IMR-90 (cell line): ENCODE measurements around the gene CAMK2B. TPM values are rescaled to one million over a fixed set of nuclear protein-coding genes. Genes with fewer than 3 reads are reported as not detected.
A peak's percentile ranks its signal among the peaks of the same experiment; 100 is the strongest.

ENCODE experiments used
- ATAC-seq: fragments of 200-7000 bp; cut with Tn5 transposase; 2 replicates; pipeline ENCODE4 v1.9.1; 2020; ENCODE audit warnings: low read depth, mild to moderate bottlenecking, moderate library complexity
- BruUV-seq: library from RNA; stranded (reverse); fragments of 400-500 nt; replicated peaks from 2 replicates; lab custom pipeline; 2021; lab: Mats Ljungman, UMichigan
- CTCF ChIA-PET: fragments of 300-600 bp; formaldehyde crosslinking; extraction: SDS; loops from one replicate; lab custom pipeline; 2021; ENCODE audit warnings: antibody characterized with exemption; lab: Yijun Ruan, JAX
- POLR2A ChIA-PET: fragments of 300-600 bp; sonication (Branson Sonifier 250); formaldehyde crosslinking; loops from one replicate; lab custom pipeline; 2022; ENCODE audit warnings: antibody characterized with exemption; ENCODE audit not compliant: unreplicated experiment; lab: Charles Lee
- DNase-seq: peaks from one replicate; pipeline ENCODE4 v3.0.0; 2013
- H2AFZ ChIP-seq: replicated peaks from 2 replicates; pipeline ENCODE3; 2013; ENCODE audit warnings: low read length, mild to moderate bottlenecking; ENCODE audit not compliant: poor library complexity
- H2AK5ac ChIP-seq: 2 replicates; pipeline ENCODE4 v1.6.1; 2013; ENCODE audit warnings: low read depth, low read length, inconsistent platforms
- H2AK9ac ChIP-seq: replicated peaks from 2 replicates; pipeline ENCODE3; 2013; ENCODE audit warnings: mild to moderate bottlenecking, low read depth, low read length, moderate library complexity; ENCODE audit not compliant: poor library complexity
- H2BK120ac ChIP-seq: 2 replicates; pipeline ENCODE4 v1.6.1; 2013; ENCODE audit warnings: low read depth, low read length, inconsistent platforms
- H2BK15ac ChIP-seq: 3 replicates; pipeline ENCODE4 v1.6.1; 2013; ENCODE audit warnings: low read depth, low read length, inconsistent platforms
- H2BK20ac ChIP-seq: 2 replicates; pipeline ENCODE4 v1.6.1; 2013; ENCODE audit warnings: low read depth, mild to moderate bottlenecking, inconsistent platforms, low read length, moderate library complexity
- H2BK5ac ChIP-seq: 2 replicates; pipeline ENCODE4 v1.6.1; 2013; ENCODE audit warnings: mild to moderate bottlenecking, low read depth, low read length, inconsistent platforms; ENCODE audit not compliant: poor library complexity, severe bottlenecking
- H3K14ac ChIP-seq: replicated peaks from 2 replicates; pipeline ENCODE4 v1.6.1; 2013; ENCODE audit warnings: low read depth, low read length, inconsistent platforms
- H3K18ac ChIP-seq: 2 replicates; pipeline ENCODE4 v1.6.1; 2013; ENCODE audit warnings: low read depth, low read length, control low read depth
- H3K23ac ChIP-seq: 2 replicates; pipeline ENCODE4 v1.6.1; 2013; ENCODE audit warnings: low read depth, low read length, inconsistent platforms
- H3K27ac ChIP-seq: 2 replicates; pipeline ENCODE4 v1.5.1; 2013; ENCODE audit warnings: mild to moderate bottlenecking, control low read depth, low read length; ENCODE audit not compliant: insufficient read depth
- H3K27me3 ChIP-seq: 2 replicates; pipeline ENCODE4 v1.6.1; 2013; ENCODE audit warnings: low read length; ENCODE audit not compliant: control insufficient read depth, insufficient read depth
- H3K36me3 ChIP-seq: 2 replicates; pipeline ENCODE4 v1.6.1; 2013; ENCODE audit warnings: low read length, mixed read lengths; ENCODE audit not compliant: control insufficient read depth, insufficient read depth
- H3K4ac ChIP-seq: 2 replicates; pipeline ENCODE4 v1.6.1; 2013; ENCODE audit warnings: low read depth, low read length, inconsistent platforms
- H3K4me1 ChIP-seq: 2 replicates; pipeline ENCODE4 v1.6.1; 2013; ENCODE audit warnings: low read length, mixed read lengths; ENCODE audit not compliant: control insufficient read depth, insufficient read depth
- H3K4me2 ChIP-seq: 2 replicates; pipeline ENCODE4 v1.6.1; 2013; ENCODE audit warnings: low read depth, mild to moderate bottlenecking, control low read depth, low read length, moderate library complexity
- H3K4me3 ChIP-seq: 2 replicates; pipeline ENCODE4 v1.5.1; 2013; ENCODE audit warnings: low read depth, mild to moderate bottlenecking, control low read depth, low read length, moderate library complexity; ENCODE audit not compliant: insufficient read depth
- H3K56ac ChIP-seq: 2 replicates; pipeline ENCODE4 v1.6.1; 2013; ENCODE audit warnings: low read length, inconsistent platforms; ENCODE audit not compliant: insufficient read depth; ENCODE audit errors: extremely low read depth
- H3K79me1 ChIP-seq, 2 experiments: 2 replicates each; pipeline ENCODE4 v1.6.1; 2013; ENCODE audit warnings: low read length in 2 of 2, inconsistent platforms in 1 of 2, low read depth in 1 of 2
- H3K9ac ChIP-seq: 2 replicates; pipeline ENCODE4 v1.6.1; 2013; ENCODE audit warnings: low read depth, low read length, control low read depth
- H3K9me1 ChIP-seq: 2 replicates; pipeline ENCODE4 v1.6.1; 2013; ENCODE audit warnings: low read length, inconsistent platforms; ENCODE audit not compliant: insufficient read depth
- H3K9me3 ChIP-seq: 2 replicates; pipeline ENCODE4 v1.6.1; 2013; ENCODE audit warnings: low read length; ENCODE audit not compliant: control insufficient read depth, insufficient read depth
- H4K20me1 ChIP-seq: 2 replicates; pipeline ENCODE4 v1.6.1; 2013; ENCODE audit warnings: low read length, inconsistent platforms; ENCODE audit not compliant: insufficient read depth
- H4K5ac ChIP-seq: 2 replicates; pipeline ENCODE4 v1.6.1; 2013; ENCODE audit warnings: mild to moderate bottlenecking, low read depth, low read length, control low read depth
- H4K8ac ChIP-seq, 2 experiments: 2 replicates each; pipeline ENCODE4 v1.6.1; 2013; ENCODE audit warnings: low read depth in 2 of 2, low read length in 2 of 2, control low read depth in 1 of 2, inconsistent platforms in 1 of 2
- H4K91ac ChIP-seq: 2 replicates; pipeline ENCODE4 v1.6.1; 2013; ENCODE audit warnings: low read depth, low read length, inconsistent platforms; ENCODE audit not compliant: insufficient read depth
- BHLHE40 ChIP-seq: fragments of 150-350 bp; IDR thresholded peaks from 2 replicates; pipeline ENCODE4 v1.6.1; 2016; ENCODE audit warnings: mild to moderate bottlenecking, low read depth, low read length
- CHD1 ChIP-seq: IDR thresholded peaks from 2 replicates; pipeline ENCODE4 v1.6.1; 2012; ENCODE audit warnings: low read depth, low read length, improper control_type of control experiment
- CTCF ChIP-seq: conservative IDR thresholded peaks from 2 replicates; pipeline ENCODE4 v1.5.1; 2012; ENCODE audit warnings: mild to moderate bottlenecking, low read depth, low read length, improper control_type of control experiment
- FOS ChIP-seq: fragments of 150-350 bp; IDR thresholded peaks from 2 replicates; pipeline ENCODE4 v1.6.1; 2016; ENCODE audit warnings: low read depth, low read length
- MAFK ChIP-seq: IDR thresholded peaks from 2 replicates; pipeline ENCODE4 v1.6.1; 2012; ENCODE audit warnings: low read depth, low read length, improper control_type of control experiment
- MAZ ChIP-seq: IDR thresholded peaks from 2 replicates; pipeline ENCODE4 v1.6.1; 2012; ENCODE audit warnings: low read depth, mild to moderate bottlenecking, low read length, improper control_type of control experiment, moderate library complexity, borderline replicate concordance
- NFE2L2 ChIP-seq: fragments of 150-350 bp; IDR thresholded peaks from 2 replicates; pipeline ENCODE4 v1.6.1; 2016; ENCODE audit warnings: low read depth, mild to moderate bottlenecking, low read length
- POLR2A ChIP-seq: IDR thresholded peaks from 2 replicates; pipeline ENCODE4 v1.6.1; 2012; ENCODE audit warnings: mild to moderate bottlenecking, low read depth, low read length
- RAD21 ChIP-seq: IDR thresholded peaks from 2 replicates; pipeline ENCODE4 v1.6.1; 2012; ENCODE audit warnings: low read length, improper control_type of control experiment
- RFX5 ChIP-seq: IDR thresholded peaks from 2 replicates; pipeline ENCODE4 v1.8.0; 2012; ENCODE audit warnings: low read depth, mild to moderate bottlenecking, low read length, moderate library complexity
- WGBS, 2 experiments: methylation state at CpG; one replicate each; pipeline versions ENCODE4 v1.1.5 to v1.1.7; 2013; ENCODE audit warnings: missing lambda C conversion rate in 2 of 2; ENCODE audit not compliant: insufficient read length in 1 of 2; ENCODE audit errors: extremely low coverage in 2 of 2; 5-methylcytosine and 5-hydroxymethylcytosine counted together
- dilution Hi-C: fragments of 300-500 bp; cut with HindIII; formaldehyde crosslinking; loops from one replicate; pipeline ENCODE4 v1.14.3; 2018; ENCODE audit warnings: low sequenced_read_pairs; ENCODE audit not compliant: unreplicated experiment
- in situ Hi-C: fragments of 300-500 bp; cut with MboI; formaldehyde crosslinking; loops from 3 replicates; pipeline ENCODE4 v1.14.3; 2019; ENCODE audit warnings: low sequenced_read_pairs, inconsistent platforms, mixed read lengths
- intact Hi-C: fragments of 100-400 bp; cut with micrococcal nuclease; formaldehyde crosslinking; loops from 2 replicates; pipeline ENCODE4 v1.10.0; 2022
- polyA plus RNA-seq, 3 experiments: library from polyadenylated mRNA; depleted of rRNA; stranded (reverse); fragments of >200 nt; gene quantifications; 2 replicates each; pipeline ENCODE4 v1.2.3, GENCODE V29; 2012; ENCODE audit warnings: low replicate concordance in 1 of 3
- total RNA-seq: library from RNA; depleted of rRNA; stranded (reverse); fragments of >200 nt; gene quantifications from 2 replicates; pipeline ENCODE4 v1.2.3, GENCODE V29; 2012

Gene CAMK2B
- total and polyA plus RNA-seq, 2 of the 4 experiments (the other 2 are of a cell fraction): 0.18 to 0.36 TPM

GRCh38 chr7:44185729-44186128 is 139.7 kb downstream of the CAMK2B start:
- no peaks in the 10 kb centered on the region for H4K20me1 ChIP-seq
- TF ChIP-seq RAD21 (no peak), NFE2L2 (no peak), BHLHE40 (no peak), RFX5 (no peak), MAFK (no peak), FOS (no peak), MAZ (no peak), CHD1 (no peak), CTCF (no peak), POLR2A (no peak)
- no peak overlapping the region for H3K27ac ChIP-seq
- H3K56ac ChIP-seq: no peak overlapping the region
- no peak overlapping the region for H3K14ac ChIP-seq
- H4K91ac ChIP-seq: no peak overlapping the region
- in situ Hi-C loops (no loop called here), intact Hi-C loops (no loop called here), dilution Hi-C loops (no loop called here)
- no peak overlapping the region for H4K8ac ChIP-seq
- H2BK5ac ChIP-seq: no peak overlapping the region
- no peak overlapping the region for H2BK120ac ChIP-seq
- ChIA-PET CTCF (interaction anchor here (0.7 kb wide), 1 partner anchor 11 kb away, joined by 3 read pairs; no protein-coding TSS in a partner anchor), POLR2A (no interaction called here)
- no peak overlapping the region for H3K4me2 ChIP-seq
- ATAC-seq (no peak), DNase-seq (no peak)
- H3K79me1 ChIP-seq: no peaks in the 10 kb centered on the region; a peak in 1 of 4 replicates
- H3K4me1 ChIP-seq: peaks cover 2% of the 10 kb centered on the region
- WGBS, 2 experiments: 100% methylated on average over 1 of the region's 5 CpGs; no CpG with 5 or more reads in 1 of the 2 experiments
- no peak overlapping the region for H3K9ac ChIP-seq
- peak overlapping the region; percentile 34; the same call in 1 of the 2 replicates for H3K4ac ChIP-seq
- BruUV-seq: no TSS peak
- no peak overlapping the region for H3K4me3 ChIP-seq
- H3K36me3 ChIP-seq: no peaks in the 10 kb centered on the region
- peak overlapping the region; percentile 45 for H2AK5ac ChIP-seq
- no peak overlapping the region for H2BK15ac ChIP-seq
- H2BK20ac ChIP-seq: peak overlapping the region; percentile 78; the same call in 1 of the 2 replicates
- H2AK9ac ChIP-seq: peak overlapping the region; percentile 74
- H3K23ac ChIP-seq: no peak overlapping the region
- peaks cover 18% of the 10 kb centered on the region for H3K9me3 ChIP-seq
- H2AFZ ChIP-seq: peak overlapping the region; percentile 79
- no peak overlapping the region for H3K18ac ChIP-seq
- peaks cover 22% of the 10 kb centered on the region for H3K27me3 ChIP-seq
- H3K9me1 ChIP-seq: no peaks in the 10 kb centered on the region
- H4K5ac ChIP-seq: no peak overlapping the region
